ELR (cell line): ENCODE results near the gene GNAT1.
A peak's percentile ranks its signal among the peaks of the same experiment; 100 is the strongest.
"Not testable (repeated sequence)": the region's sequence is repeated elsewhere in the genome, so short reads cannot be mapped to it uniquely, and the experiment has no call there.

ENCODE experiments used
- DNase-seq: peaks from one replicate; pipeline ENCODE4 v3.0.0-alpha.2; 2015; ENCODE audit warnings: low read depth

Gene GNAT1

DNA sequence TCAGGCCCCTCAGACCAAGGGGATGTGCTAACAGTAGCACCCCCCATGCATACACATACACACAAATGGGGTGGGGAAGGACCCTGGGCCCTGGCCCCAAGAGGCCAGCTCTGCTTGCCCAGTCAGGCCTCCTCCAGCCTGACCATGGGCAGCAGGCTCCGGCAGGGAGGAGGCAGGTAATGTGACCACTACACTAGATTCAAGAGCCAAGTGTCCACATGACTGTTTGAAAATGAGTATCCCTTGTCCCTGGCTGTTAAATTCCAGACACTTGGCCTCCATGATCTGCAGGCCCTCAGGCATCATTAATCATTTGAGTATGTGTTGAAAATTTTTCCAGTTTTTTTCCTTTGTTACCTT is 30.7 kb downstream of the GNAT1 start:
- DNase-seq, result no peak

DNA sequence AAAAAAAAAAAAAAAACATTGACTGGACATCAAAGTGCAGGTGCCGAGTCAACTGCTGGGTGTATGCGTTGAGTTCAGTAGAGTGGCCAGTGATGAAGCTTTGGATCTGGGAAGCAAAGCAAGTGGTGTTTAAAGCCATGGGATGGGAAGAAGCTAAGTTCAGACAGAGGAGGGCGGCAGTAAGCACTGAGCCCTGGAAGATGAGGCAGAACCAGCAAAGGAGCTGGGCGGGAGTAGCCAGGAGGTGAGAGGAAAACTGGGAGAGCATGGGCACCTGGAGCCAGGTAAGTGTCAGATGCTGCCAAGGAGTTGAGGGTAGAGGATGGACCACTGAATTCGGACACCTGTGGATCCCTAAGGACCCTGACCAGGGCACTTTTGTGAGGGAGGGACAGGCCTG is 33.2 kb downstream of the GNAT1 start:
- no peak for DNase-seq

DNA sequence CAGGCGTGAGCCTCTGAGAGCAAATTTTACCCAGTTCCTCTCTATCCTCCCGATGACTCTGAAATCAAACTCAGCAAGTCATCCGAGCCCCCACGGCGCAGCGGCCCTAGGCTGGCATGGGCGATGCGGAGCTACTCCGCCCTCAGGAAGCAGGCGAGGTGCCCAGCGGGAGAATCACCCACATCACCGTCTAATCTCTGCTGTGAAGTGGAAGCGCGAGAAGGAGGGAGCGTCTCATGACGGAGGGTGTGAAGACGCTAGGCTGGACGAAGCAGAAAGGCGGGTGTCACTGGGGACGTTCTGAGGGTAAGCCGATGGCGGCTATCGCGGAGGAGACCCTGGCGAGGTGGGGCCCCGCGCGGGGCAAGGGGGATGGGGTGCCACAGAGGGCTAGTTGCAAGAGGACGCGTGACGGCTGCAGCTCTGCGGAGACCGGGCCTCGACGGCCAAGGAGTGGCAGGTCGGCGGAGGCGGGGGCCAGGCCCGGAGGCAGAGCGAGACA is 35.5 kb downstream of the GNAT1 start:
- DNase-seq, result peak; percentile 57

DNA sequence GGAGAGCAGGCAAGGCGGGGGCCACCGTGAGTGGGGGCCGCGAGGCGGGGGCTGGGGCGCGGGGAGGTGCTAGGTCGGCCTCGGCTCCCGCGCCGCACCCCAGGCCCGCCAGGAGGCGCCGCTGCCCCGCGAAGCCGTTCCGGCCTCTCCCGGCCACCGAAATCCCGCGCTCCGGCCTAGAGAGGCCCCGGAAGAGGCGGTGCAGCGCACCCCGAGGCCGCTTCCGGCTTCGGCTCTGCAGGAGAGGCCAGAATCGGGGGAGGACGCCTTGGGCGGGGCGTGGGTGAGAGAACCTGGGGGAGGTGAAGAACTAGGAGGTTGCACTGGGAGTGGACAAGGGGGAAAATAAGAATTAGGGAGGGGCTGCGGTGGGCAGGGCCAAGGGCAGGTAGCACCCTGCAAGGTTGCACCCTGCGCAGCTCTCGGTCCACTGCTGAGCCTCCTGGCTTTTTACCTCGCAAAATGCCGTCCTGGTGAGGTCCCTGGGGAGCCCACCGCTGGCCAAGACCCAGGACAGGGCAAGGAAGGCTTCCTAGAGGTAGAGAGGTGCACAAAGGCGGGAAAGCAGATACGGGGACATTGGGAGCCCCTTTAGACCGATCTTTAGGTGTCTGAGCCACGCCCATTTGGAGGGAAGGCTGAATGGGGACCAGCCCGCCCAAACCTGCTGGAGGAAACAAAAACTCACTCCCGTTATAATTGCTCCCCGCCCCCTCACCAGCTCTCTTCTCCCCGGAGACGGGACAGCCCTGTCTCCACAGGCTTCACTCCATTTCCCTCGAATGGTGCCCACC is 36.2 kb downstream of the GNAT1 start:
- DNase-seq, result peak; percentile 92

DNA sequence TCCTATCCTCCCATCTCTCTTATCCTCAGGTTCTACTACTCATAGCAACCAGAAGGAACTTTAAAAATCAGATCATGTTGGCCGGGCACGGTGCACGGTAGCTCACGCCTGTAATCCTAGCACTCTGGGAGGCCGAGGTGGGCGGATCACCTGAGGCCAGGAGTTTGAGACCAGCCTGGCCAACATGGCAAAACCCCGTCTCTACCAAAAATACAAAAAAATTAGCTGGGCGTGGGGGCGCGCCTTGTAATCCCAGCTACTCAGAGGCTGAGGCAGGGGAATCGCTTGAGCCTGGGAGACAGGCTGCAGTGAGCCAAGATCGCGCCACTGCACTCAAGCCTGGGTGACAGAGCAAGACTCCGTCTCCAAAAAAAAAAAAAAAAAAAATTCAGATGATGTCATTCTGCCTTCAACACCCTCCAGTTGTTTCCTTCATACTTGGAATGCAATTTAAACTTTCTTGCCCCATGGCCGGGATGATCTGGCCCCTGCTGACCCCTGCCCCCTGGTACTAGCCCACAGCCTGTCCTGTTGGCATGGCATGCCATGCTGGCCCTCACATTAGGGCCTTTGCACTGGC is 36.9 kb downstream of the GNAT1 start:
- DNase-seq, result not testable (repeated sequence)

DNA sequence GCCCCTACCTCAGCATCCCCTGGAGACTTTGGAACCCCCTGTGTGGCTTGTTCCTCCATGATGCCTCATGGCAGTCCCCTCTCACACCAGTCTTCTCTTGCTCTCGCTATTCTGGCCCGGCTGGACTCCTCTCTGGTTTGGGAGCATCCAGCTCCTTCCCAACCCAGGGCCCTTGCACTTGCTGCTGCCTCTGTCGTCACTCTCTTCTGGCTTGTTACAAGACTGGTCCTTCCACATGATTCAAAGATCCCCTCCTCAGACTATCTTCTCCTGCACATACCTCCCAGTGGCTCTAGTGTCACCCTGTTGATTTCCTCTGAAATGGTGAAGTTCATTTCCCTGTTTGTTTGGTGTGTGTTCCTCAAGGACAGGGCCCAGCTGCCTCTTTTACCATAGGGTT is 38.1 kb downstream of the GNAT1 start:
- DNase-seq, result no peak

DNA sequence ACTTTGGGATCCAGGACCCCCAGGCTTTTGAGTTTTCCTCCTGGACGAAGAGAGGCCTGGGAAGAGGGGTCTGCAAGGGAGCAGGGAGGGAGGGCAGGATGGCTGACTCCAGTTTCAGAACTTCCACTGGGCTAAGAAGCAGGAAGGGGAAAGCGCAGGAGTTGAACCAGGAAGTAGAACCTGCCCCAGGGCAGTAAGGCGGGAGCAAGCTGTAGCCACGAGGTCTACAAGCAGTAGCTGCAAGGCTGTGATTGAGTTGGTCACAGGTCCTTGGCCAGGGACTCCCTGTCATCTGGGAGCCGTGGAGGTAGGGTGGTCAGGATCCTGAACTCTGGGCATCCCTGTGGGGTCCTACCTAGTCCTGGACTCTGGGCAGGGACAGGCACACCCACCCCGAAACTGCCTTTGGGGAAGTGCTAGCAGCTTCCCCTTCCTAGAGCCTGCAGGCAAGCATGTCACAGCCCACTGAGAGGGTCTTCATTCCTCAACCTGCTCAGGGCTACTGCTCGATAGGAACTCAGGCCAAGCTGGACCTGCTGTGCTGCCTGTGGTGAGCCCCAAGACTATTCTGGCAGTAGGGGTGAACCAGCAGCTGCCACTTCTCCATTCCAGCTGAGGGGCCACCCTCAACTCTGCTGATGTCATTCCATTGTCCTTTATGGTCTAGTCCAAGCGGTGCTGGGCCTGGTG is 38.8 kb downstream of the GNAT1 start:
- no peak for DNase-seq

DNA sequence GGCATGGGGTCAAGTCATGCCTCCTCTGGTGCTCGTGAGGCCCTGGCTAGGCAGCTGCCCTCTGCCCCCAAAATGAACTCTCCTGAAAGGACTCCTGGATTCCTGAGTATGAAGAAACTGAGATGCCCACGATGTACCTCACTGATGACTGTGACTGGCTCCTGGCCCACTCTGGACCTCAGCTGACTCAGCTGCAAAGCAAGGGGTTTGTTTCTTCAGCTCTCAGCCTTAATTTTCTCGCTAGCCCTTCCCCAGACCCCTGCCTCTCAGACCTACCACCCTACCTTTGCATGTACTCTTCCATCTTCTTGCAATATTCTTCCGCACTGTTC is 39.4 kb downstream of the GNAT1 start:
- peak; percentile 29 for DNase-seq

DNA sequence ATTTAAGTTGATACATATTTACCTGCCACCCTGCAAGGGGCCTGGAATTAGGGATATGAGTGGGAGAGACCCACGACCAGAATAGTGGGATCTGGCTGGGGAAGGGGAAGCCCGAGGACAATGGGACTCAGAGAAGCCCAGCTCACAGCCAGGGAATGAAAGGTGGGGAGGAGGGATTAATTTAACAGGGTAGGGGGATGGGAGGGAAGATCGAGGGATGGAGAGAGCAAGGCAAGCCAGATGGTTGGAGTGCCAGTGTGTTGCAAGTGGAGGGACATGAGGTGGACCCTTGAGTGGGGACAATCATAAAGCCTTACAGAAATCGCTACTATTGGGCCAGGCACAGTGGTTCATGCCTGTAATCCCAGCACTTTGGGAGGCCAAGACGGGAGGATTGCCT is 40.2 kb downstream of the GNAT1 start:
- DNase-seq, result no peak

DNA sequence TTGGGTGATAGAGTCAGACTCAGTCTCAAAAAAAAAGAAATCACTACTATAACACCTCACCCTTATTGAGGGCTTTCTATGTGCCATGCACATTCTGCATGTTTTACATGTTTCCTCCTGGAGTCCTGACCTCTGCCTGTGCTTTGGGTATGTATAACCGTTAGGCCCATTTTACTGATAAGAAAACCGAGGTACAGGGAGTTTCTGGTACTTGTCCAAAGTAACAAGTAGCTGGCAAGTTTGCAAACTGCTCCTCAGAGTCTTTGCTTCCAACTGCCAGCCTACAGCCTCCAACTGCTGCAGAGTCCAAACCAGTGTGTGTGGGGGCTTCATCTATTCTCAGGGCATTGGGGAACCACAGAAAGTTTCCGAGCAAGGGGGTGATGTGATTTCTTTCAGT is 40.9 kb downstream of the GNAT1 start:
- no peak for DNase-seq

DNA sequence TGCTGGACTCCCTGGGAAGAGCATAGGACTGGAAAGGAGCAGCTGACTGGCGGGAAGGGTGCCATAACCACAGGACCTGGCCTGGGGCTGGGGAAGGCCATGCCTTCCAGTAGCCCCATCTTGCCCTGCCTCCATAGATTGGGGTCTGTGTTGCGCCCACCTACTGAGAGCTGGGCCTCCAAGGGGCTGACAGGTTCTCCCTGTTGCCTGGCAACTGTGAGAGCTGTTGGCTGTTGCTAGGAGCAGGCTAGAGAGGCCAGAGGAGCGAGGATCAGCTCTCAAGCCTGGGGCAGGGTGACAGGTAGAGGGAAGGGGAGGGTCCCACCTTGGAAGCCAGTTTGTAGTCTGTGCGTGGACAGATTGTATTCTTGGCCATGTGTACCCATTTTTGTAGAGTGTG is 41.8 kb downstream of the GNAT1 start:
- DNase-seq, result no peak

DNA sequence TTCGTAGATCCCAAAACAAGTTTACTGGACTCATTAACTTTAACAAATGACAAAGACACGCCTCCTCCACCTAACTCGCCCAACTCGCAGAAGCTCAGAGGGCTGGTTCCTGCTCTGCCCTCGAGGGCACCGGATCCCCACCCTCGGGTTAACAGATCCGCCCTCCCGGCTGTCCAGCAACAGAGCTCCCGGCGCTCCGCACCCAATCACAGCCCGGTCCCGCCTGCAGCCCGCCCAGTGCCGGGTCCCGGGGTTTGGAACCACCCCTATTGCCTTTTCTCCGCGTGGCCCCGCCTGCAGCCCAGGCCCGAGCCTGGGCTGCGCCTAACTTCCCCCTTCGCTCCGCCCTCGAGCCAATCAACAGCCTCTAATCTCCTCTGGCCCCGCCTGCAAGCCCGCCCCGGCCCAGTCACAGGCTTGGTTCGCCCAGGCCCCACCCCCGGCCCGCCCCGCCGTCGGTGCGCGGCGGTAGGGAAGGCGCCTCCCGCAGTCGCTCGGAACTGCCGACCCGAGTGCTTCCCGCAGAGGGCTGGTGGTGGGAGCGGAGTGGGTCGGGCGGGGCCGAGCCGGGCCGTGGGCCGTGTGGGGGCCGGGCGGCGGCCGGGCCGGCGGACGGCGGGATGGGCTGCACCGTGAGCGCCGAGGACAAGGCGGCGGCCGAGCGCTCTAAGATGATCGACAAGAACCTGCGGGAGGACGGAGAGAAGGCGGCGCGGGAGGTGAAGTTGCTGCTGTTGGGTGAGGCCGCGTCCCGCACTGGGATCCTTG is 44.5 kb downstream of the GNAT1 start, which contains the start of gene GNAI2:
Gene GNAI2 (plus strand): TSS at position 489 of the 768 bp plus-strand sequence. CDS start 132 bp downstream, at position 621.
- DNase-seq, result peak; percentile 98

DNA sequence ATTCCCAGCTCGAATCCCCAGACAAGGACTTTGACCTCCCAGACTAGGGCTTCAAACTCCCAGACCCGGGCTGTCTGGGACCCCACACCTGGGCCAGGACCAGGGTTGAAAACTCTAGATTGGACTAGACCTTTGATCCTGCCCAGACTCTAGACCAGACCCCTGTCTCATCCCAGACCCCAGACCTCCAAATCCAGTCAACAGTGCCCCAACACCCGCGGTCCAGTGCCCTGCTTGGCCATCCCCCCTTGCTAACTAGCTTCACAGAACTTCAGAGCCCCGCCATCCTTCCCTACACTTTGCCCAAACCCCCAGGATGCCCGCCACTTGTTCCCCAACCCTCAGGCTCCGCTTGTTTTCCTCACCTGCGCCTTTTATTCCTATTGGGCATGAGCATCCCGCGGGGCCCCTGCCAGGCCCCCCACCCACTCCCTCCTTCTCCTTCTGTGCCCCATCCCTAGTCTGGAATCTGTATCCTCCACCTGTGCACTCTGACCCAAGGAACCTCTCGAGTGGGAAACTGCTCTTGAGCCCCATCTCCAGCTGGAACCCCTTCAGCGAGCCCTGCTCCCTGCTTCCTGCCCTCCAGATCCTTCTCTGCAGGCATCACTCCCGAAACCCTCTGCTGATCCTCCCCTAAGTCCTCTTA is 45.2 kb downstream of the GNAT1 start:
- DNase-seq, result no peak

DNA sequence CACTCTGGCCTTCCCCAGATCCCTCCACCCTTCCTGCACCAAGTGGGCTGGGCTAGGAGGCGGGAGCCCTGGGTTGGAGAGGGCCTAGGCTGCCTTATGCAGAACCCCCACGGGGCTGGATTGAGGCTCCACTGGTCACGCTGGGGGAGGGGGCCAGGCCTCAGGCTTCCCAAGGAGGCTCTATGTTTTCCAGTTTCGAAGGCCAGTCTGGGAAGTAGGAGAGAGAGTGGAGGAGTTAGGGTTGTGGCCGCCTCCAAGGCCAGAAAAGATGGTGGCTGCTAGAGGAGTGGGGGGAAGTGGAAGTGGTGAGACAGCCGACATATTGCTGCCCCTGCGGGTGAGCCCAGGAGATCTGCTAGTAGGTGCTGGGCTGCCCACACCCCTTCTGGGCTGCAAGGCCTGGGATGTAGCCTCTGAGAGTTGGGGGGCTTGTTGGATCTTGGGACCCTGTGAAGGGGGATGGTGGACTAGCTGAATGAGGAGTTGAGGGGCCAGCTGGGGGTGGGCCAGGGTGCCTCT is 45.8 kb downstream of the GNAT1 start:
- peak; percentile 58 for DNase-seq

DNA sequence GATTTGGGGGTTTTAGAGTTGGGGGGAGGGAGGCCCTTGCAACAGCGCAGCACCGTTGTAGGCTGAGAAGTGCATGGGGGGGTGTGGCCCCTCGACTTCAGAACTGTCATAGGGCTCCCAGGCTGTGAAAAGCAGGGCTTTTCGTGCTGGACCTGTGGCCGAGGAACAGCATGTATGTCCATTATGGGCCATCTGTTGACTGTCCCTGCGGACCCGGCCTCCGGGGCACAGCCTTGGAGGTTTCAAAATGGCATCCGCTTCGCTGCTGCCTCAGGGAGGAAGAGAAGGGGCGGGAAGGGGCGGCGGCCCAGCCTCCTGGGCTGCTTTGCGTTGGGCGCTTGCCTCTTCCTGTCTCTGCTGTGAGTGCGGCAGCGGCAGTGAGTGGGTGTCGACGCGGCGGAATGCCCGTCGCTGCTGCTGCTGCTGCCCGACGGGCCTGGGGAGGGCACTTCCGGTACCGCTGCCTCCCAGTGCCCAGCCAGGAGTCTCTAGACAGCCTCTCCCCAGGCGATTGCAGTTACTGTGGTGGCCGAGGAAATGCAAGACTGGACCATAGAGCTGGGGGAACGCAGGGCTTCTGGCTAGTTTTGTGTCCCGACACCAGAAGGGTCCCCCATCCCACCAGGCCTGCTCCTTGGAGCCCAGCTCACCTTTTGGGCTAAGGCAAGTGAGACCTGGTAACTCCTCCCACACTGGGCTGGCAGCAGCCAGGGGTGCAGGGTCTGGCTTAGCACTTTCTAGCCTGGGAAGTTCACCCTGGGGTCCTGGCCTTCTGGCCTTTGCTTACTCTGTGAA is 46.5 kb downstream of the GNAT1 start:
- peak; percentile 90 for DNase-seq

DNA sequence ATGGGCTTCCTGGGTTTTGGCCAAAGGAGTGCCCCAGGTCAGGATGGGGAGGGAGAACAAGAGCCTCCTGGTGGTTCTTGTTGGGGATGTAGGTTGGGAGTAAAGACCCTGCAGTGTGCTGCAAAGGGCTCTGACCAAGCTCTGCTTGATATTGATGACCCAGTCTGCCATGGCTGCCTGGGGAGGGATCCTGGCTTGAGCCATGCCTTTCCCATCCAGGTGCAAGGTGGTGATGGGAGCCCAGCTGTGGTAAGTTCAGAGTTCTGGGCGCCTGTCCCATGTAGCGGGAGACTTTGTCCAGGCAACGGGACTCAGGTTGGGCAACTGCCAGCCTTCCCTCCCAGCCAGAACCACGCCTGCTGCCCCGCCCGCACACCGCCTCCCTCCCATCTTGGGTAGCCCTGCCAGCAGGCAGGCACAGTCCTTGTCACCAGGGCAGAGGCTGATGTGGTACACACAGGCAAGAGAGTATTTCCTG is 47.2 kb downstream of the GNAT1 start:
- DNase-seq, result no peak

DNA sequence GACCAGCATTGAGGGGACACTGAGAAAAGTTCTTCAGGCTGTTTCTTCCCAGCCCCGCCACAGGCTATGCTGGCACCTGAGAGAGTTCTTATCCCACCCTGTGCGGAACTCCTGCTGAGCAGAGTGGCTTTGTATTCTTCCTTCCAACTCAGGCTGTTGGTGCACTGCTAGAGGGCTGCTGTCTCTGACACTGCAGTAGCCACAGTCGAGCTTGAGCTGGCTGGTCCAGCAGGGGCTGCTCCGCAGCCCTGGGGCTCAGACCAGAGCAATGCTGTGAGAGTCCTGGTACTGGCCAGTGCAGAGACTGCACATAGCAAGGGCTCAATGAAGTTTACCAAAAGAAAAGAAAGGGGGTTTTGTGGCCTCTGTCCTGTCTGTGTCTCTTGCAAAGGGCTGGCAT is 48.2 kb downstream of the GNAT1 start:
- no peak for DNase-seq

DNA sequence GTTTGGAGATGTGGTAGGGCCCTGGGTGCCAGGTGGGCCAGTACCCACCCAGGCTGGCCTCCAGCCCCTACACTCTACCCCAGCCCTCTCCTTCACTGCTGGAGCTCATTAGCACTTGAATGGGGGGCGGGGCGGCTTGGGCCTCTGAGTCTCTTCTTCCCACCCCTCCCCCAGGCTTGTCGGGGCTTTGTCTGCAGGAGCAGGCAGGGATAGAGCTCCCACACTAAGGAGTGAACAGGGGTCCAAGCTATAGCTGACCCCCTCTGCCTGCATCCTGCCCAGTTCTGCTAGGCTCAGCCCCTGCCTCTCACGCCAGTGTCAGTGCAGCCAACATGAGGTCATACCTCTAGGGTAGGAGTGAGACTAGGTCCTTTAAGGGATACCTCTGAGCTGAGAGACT is 49.8 kb downstream of the GNAT1 start:
- DNase-seq, result no peak

DNA sequence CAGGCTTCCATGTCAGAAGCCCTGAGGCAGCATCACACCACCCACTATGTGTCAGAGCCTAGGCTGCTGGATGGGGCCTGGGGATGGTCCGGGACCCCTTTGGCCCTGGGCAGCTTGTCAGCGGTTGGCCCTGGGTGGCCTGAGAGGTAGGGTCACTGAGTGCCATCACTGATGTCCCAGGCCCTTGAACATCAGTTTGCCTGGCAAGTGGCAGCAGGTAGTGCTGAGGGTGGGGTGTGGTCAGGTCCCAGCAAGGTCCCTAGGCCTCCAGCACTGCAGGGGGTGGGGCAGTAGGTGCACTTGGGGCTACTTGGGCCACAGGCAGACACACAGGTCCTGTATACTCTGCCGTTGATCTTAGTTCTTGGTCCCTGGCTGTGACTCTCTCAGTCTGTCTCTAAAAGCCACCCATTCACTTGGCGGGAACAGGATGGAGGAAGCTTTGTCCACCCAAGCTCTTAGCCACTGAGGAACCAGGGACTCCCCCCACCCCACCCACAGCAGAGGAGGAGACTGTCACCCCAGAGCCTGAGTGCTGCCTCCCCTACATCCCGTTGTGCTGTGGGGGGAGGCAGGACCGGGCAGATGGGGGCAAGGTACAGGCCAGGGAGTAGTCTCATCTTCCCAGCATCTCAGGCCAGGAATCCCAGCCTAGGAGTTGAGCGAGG is 50.4 kb downstream of the GNAT1 start:
- DNase-seq, result no peak

DNA sequence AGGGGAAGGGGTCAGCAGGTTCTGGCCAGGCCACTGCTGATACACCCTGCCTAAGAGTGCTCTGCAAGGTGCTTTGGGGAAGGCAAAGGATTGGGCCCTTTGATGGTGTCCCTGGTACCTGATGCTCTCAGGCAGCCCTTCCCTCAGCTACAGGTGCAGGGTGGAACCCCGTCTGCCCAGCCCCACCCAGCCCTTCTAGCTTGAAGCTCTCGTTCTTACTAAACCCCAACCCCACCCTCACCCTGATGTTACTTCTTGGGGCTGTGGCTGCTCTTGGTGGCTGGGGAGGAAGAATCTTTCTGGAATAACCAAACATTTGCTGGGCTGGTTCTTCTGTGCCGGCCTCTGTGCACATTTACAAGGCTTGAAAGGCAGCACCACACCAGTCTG is 51.0 kb downstream of the GNAT1 start:
- DNase-seq, result no peak
